HG02884 (cell line): ENCODE results near the gene MB21D2.
A peak's percentile ranks its signal among the peaks of the same experiment; 100 is the strongest.
"Not testable (repeated sequence)": the region's sequence is repeated elsewhere in the genome, so short reads cannot be mapped to it uniquely, and the experiment has no call there.

Source experiments
- ATAC-seq: cut with Tn5 transposase; IDR thresholded peaks from one replicate; pipeline ENCODE4 v1.9.1; 2021; ENCODE audit warnings: mild to moderate bottlenecking, moderate library complexity; ENCODE audit not compliant: unreplicated experiment

The MB21D2 gene

DNA sequence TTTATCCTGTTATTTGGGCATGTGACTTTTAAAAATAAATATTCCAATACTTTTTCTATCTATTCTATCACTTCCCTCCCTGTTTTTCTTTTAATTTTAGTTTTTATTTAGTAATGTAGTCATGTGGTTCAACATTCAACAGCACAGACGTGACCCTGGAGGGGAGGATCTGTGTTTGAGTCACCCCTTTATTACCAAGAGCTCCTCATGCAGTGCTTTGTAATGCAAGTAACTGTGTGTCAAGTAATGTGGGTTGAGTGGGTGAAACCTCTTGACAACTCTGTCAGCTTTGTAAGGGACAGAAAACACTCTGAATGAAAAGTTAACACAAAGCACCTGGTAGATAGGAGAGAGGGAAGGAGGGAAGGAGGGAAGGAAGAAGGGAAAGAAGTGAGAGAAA lies 100.6 kb downstream of the MB21D2 start:
- peak; percentile 57 for ATAC-seq

GRCh38 chr3:192816351-192816750 lies 101.3 kb downstream of the MB21D2 start:
- ATAC-seq, result no peak

DNA sequence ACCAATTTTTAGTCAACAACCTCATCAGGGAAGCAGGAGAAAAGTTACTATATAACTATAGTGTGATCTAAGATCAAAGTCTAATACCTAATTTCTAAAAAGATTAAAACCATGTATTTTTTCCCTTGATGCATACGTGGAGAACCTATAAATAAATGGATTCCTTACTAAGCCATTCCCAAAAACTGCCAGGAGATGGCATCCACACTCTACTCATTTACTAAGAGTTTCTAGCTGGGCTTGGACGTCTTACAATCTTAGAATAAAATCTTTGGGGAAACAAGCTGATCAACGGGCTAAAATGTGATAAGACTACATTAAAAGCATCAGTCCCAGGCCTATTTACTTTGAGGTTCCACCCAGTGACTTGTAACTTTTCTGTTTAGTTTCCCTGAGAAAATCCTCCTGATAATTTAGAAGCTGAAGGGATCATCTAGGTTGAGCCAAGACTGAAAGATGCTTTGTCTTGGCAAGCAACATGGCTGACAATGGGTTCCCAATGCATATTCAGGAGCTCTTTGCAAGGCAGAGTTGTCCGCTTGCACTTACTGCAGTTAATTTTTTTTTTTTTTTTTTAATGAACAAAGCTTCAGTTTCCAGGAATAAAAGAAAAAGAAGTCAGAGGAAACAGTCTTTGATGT lies 104.8 kb downstream of the MB21D2 start:
- no peak for ATAC-seq

DNA sequence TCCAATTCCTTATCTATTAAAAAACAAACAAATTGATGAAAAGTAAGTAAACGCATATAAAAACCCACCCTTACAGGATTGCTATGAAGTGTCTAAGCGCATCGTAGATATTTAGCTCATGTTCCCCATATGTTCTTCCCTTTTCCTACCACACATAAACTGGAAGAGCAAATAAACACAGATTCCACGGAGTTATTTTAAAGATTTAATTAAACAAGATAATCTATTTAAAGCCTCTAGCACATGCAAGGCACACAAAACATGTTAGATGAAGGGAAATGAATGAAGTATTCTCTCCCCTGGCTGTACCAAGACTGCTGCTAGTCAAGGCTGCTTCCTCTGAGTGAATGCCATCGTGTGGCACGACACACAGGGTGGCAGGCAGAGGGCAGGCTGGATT lies 111.9 kb downstream of the MB21D2 start:
- no peak for ATAC-seq

GRCh38 chr3:192804502-192804901 lies 113.2 kb downstream of the MB21D2 start:
- no peak for ATAC-seq

GRCh38 chr3:192802957-192803899 lies 114.4 kb downstream of the MB21D2 start:
- peak; percentile 61 for ATAC-seq

DNA sequence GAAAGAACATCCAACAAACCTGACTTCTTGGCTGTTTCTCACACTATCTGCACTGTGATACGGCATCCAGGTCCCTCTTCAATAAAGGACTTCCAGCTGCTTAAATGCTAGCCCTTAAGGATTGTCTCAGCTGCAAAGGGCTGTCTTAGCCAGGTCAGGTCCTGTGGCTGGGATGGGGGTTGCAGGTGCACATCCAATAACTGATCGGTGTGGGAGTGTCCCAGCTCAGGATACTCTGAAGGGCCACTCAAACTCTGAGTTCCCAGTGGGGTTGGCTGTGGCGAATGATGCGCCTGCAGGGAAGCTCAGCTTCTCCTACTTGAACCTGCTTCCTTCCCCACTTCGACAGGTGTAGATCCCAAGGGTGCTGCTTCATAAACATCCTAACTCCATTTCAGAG lies 115.7 kb downstream of the MB21D2 start:
- no peak for ATAC-seq

DNA sequence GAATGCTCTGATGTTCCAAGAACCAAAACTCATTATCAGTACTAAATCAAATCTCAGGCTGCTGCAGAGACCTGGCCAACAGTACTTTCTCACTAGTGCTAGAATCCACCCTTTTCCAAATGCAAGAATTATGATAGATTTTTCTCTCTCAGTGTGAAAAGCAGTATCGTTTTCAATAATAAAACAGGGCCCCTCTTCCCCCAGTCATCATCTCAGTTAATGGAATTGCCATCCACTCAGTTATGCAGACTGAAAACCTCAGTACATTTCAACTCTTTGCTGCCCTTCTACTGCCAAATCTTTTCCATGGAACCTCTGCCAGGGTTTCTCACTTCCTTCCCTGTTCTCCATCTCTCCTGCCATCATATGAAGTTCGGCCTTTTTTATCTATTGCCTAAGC lies 117.9 kb downstream of the MB21D2 start:
- ATAC-seq, result no peak

- ATAC-seq, result no peak
Measured at GRCh38 chr3:192795021-192795420, 122.6 kb downstream of the MB21D2 start.

GRCh38 chr3:192794216-192794615 lies 123.4 kb downstream of the MB21D2 start:
- no peak for ATAC-seq

- not testable (repeated sequence) for ATAC-seq
Measured at GRCh38 chr3:192788816-192789515, 128.7 kb downstream of the MB21D2 start.

DNA sequence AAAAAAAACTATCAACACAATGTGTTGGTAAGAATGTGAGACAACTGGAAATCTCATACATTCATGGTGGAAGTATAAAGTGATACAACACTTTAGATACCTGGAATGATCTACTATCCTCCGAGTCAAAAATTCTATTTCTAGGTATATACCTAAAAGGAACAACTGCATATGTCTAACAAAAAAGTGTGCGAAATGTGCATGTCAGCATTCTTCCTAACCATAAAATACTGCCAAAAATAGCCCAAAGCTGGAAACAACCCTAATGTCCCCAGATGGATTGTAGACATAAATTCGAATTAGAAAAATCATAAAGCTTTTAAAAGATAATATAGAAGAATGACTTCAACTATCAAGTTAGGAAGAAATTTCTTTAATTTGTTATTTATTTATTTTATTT lies 139.1 kb downstream of the MB21D2 start:
- ATAC-seq, result no peak

- ATAC-seq, result not testable (repeated sequence)
Measured at GRCh38 chr3:192774341-192774740, 143.3 kb downstream of the MB21D2 start.

DNA sequence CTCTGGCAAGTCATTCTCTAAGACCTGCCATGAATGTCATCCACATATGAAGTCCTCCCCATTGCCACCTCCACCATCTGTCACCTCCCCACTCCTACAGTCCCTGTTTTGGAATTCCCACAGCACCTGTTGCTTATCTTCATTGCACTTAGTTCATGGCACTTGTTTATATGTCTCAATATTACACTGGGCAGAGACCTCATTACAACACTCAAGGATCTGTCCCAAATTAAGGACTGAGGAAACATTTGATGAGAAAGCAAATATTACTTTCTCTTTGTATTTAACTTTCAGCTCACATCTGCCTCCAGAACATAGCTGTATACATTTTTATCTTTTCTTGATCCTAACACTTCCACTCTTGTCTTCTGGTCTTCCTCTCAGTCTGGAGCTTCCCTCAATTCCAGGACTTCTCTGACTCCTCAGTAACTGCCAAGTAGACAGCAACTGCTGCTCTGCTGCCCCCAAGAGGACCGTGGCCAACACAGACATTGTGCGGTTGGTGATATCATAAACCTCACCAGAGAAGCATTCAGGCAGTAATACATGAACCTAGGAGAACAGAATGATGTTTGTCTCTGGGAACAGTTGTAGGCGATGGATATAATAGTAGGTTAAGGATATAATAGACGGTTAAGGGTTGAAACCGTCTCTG lies 145.3 kb downstream of the MB21D2 start:
- ATAC-seq, result no peak

DNA sequence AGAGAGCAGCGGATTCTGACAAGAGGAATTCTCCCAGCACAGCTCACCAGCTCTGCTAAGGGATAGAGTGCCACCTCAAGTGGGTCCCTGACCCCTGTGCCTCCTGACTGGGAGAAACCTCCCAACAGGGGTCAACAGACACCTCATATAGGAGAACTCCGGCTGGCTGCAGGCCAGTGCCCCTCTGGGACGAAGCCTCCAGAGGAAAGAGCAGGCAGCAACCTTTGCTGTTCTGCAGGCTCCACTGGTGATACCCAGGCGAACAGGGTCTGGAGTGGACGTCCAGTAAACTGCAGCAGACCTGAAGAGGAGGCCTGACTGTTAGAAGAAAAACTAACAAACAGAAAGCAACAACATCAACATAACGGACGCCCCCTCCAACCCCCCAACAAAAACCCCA lies 159.0 kb downstream of the MB21D2 start:
- no peak for ATAC-seq

DNA sequence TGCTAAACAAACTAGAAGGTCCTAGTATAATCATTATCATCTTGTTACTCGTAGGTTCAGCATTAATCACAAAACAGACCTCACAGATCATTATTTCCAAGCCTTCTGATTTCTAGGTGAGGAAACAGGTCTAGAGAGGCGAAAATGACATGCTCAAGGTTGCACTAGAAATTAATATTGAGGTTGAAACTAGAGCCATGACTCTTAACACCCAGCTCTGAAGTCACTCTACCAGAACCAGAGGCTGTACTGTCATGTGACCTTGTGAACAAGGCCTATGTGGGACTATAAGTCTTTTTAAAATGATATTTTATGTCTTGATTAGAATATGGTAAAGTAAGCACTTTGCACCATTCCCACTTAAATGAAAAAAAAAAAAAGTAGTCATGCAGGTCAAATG lies 166.5 kb downstream of the MB21D2 start:
- no peak for ATAC-seq

GRCh38 chr3:192750201-192750600 lies 167.5 kb downstream of the MB21D2 start:
- no peak for ATAC-seq

DNA sequence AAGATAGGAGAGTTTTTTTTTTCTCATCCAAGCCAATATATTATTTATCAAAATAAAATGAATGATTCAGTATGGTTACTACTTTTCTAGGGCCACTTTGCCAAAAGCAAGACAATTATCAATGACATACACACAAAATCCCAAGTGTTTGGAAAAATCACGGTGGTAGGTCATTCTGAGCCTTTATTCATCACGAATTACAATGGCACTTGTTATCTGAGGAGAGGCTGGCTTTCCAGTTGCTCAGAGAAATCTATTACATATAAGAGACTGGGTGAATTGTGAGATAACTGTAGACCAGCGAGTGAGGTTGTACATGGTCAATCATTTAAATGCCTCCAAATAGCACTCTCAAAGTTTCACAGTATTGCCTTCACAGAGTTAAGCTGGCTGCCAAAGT lies 169.9 kb downstream of the MB21D2 start:
- no peak for ATAC-seq

- no peak for ATAC-seq
Measured at GRCh38 chr3:192747145-192747544, 170.5 kb downstream of the MB21D2 start.
